ENCODE results near the gene PLXNC1. TPM values are rescaled to one million over a fixed set of nuclear protein-coding genes. Genes with fewer than 3 reads are reported as not detected.

Gene PLXNC1
- total and polyA plus RNA-seq, 2 donors (not counting 1 experiment from before 2014, with no cell fraction given): 15.1 to 86.9 TPM

- DNase-seq (ENCODE audit: low read depth in 2 of 2): no peak
- H3K79me2 ChIP-seq (ENCODE audit: control insufficient read depth, insufficient read depth, low read length): no peaks in the 10 kb centered on the region
- peaks cover 11% of the 10 kb centered on the region for H3K27me3 ChIP-seq (ENCODE audit: control insufficient read depth, insufficient read depth, low read length)
- H3K4me3 ChIP-seq (replicated peaks in 1 of 4; ENCODE audit: control extremely low read depth in 1 of 4, insufficient read depth in 1 of 4, low read depth in 3 of 4, low read length in 4 of 4): no peak overlapping the region
- H3K9ac ChIP-seq (ENCODE audit: insufficient read depth, low read length): no peak overlapping the region
- no peaks in the 10 kb centered on the region for H3K36me3 ChIP-seq (ENCODE audit: control insufficient read depth, insufficient read depth, low read length)
- no peaks in the 10 kb centered on the region for H4K20me1 ChIP-seq (ENCODE audit: control insufficient read depth, extremely low read depth, insufficient read depth, low read length)
- no peaks in the 10 kb centered on the region for H3K9me3 ChIP-seq (ENCODE audit: control insufficient read depth, insufficient read depth, low read depth, low read length)
- H3K4me1 ChIP-seq (ENCODE audit: control insufficient read depth, extremely low read depth, insufficient read depth, low read length): no peaks in the 10 kb centered on the region
- no peak overlapping the region for H2AFZ ChIP-seq (ENCODE audit: low read length)
- no peak overlapping the region for H3K4me2 ChIP-seq (ENCODE audit: extremely low read depth, insufficient read depth, low read length)
- no peak overlapping the region for H3K27ac ChIP-seq (ENCODE audit: insufficient read depth, low read length)
- no peak for TF ChIP-seq CTCF (conservative IDR thresholded peaks at IDR 0.05 in 1 of 2, IDR thresholded peaks at IDR 0.05 in 1 of 2; ENCODE audit: low read depth in 1 of 2, low read length in 2 of 2)
- TF ChIP-seq EZH2 (IDR thresholded peaks at IDR 0.05; ENCODE audit: low read length, missing control alignments): no peak
Observed at GRCh38 chr12:94163850-94164249, 15.5 kb downstream of the PLXNC1 start.

- Histone ChIP-seq H3K9me3 (ENCODE audit: control insufficient read depth, insufficient read depth, low read depth, low read length) (no peaks in the 10 kb centered on the region), H3K36me3 (ENCODE audit: control insufficient read depth, insufficient read depth, low read length) (no peaks in the 10 kb centered on the region), H3K9ac (ENCODE audit: insufficient read depth, low read length) (no peak overlapping the region), H3K4me3 (replicated peaks in 1 of 4; ENCODE audit: control extremely low read depth in 1 of 4, insufficient read depth in 1 of 4, low read depth in 3 of 4, low read length in 4 of 4) (no peak overlapping the region), H3K4me2 (ENCODE audit: extremely low read depth, insufficient read depth, low read length) (no peak overlapping the region), H3K79me2 (ENCODE audit: control insufficient read depth, insufficient read depth, low read length) (no peaks in the 10 kb centered on the region), H4K20me1 (ENCODE audit: control insufficient read depth, extremely low read depth, insufficient read depth, low read length) (no peaks in the 10 kb centered on the region), H3K27ac (ENCODE audit: insufficient read depth, low read length) (no peak overlapping the region), H3K27me3 (ENCODE audit: control insufficient read depth, insufficient read depth, low read length) (peaks cover 11% of the 10 kb centered on the region), H3K4me1 (ENCODE audit: control insufficient read depth, extremely low read depth, insufficient read depth, low read length) (no peaks in the 10 kb centered on the region), H2AFZ (ENCODE audit: low read length) (no peak overlapping the region)
- DNase-seq (ENCODE audit: low read depth in 2 of 2): no peak
- TF ChIP-seq CTCF (conservative IDR thresholded peaks at IDR 0.05 in 1 of 2, IDR thresholded peaks at IDR 0.05 in 1 of 2; ENCODE audit: low read depth in 1 of 2, low read length in 2 of 2) (no peak), EZH2 (IDR thresholded peaks at IDR 0.05; ENCODE audit: low read length, missing control alignments) (no peak)
Observed at GRCh38 chr12:94165138-94165537, 16.8 kb downstream of the PLXNC1 start.

- Histone ChIP-seq H3K27me3 (ENCODE audit: control insufficient read depth, insufficient read depth, low read length) (peaks cover 11% of the 10 kb centered on the region), H3K9ac (ENCODE audit: insufficient read depth, low read length) (no peak overlapping the region), H3K9me3 (ENCODE audit: control insufficient read depth, insufficient read depth, low read depth, low read length) (no peaks in the 10 kb centered on the region), H3K36me3 (ENCODE audit: control insufficient read depth, insufficient read depth, low read length) (no peaks in the 10 kb centered on the region), H3K4me1 (ENCODE audit: control insufficient read depth, extremely low read depth, insufficient read depth, low read length) (no peaks in the 10 kb centered on the region), H2AFZ (ENCODE audit: low read length) (no peak overlapping the region), H4K20me1 (ENCODE audit: control insufficient read depth, extremely low read depth, insufficient read depth, low read length) (no peaks in the 10 kb centered on the region), H3K4me2 (ENCODE audit: extremely low read depth, insufficient read depth, low read length) (no peak overlapping the region), H3K79me2 (ENCODE audit: control insufficient read depth, insufficient read depth, low read length) (no peaks in the 10 kb centered on the region), H3K4me3 (replicated peaks in 1 of 4; ENCODE audit: control extremely low read depth in 1 of 4, insufficient read depth in 1 of 4, low read depth in 3 of 4, low read length in 4 of 4) (no peak overlapping the region), H3K27ac (ENCODE audit: insufficient read depth, low read length) (no peak overlapping the region)
- no peak for DNase-seq (ENCODE audit: low read depth in 2 of 2)
- TF ChIP-seq CTCF (conservative IDR thresholded peaks at IDR 0.05 in 1 of 2, IDR thresholded peaks at IDR 0.05 in 1 of 2; ENCODE audit: low read depth in 1 of 2, low read length in 2 of 2) (no peak), EZH2 (IDR thresholded peaks at IDR 0.05; ENCODE audit: low read length, missing control alignments) (no peak)
Observed at GRCh38 chr12:94165670-94166364, 17.4 kb downstream of the PLXNC1 start.

Data from fibroblast of lung (primary cell).